Astrocyte (in vitro differentiated cells and primary cell): ENCODE measurements around the gene TRMT2A.

ENCODE experiments used
- CTCF ChIP-seq: IDR thresholded peaks from 2 replicates; pipeline ENCODE4 v1.5.1; 2011; ENCODE audit warnings: low read depth, mild to moderate bottlenecking, inconsistent platforms, low read length, moderate library complexity; ENCODE audit not compliant: insufficient read depth
- EZH2 ChIP-seq: IDR thresholded peaks from 2 replicates; pipeline ENCODE4 v1.6.1; 2012; ENCODE audit warnings: mild to moderate bottlenecking, low read length, inconsistent platforms; ENCODE audit not compliant: insufficient read depth

GRCh38 chr22:20145832-20146223, 28.8 kb upstream of the TRMT2A start:
- TF ChIP-seq CTCF, result no peak
- no peak for TF ChIP-seq EZH2
